ENCODE results near the gene TXNRD2.
"Not testable (repeated sequence)": the region's sequence is repeated elsewhere in the genome, so short reads cannot be mapped to it uniquely, and the experiment has no call there.

The TXNRD2 gene

GRCh38 chr22:19886605-19887255, 54.9 kb downstream of the TXNRD2 start:
- no peak for DNase-seq

DNA sequence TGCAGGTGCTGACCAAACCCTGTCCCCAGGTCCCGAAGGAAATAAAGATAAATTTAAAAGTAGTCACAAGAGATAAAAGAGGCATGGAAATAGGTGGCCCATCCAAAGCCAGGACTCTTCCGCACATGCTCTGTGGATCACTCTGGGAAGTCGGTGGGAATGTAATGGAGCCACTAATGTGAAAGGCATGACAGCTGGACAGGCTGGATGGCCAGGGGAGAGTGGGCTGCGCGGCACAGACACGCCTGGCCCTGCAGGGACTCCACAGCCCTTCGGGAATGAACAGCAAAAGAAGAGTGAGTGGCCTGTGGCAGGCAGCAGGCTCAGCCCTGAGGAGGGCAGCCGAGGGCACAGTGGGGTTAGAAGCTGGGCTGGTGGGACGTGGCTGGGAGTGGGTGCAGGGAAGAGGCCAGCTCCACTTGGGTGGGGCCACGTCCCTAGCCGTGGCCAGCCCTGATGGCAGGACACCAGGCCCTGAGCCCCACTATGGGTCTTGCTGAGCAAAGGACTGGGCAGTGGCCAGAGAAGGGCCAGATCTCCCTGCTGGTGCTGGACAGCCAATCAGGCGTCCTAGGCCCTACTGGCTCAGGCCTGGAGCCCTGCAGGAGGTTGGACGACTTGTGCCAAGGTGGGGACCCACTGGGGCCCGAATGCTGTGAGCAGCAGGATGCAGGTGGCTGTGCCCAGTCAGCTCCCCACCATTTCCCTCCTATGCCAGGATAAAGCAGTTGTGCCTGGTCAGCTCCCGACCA, 55.6 kb downstream of the TXNRD2 start:
- no peak for DNase-seq

- DNase-seq: no peak
Observed at GRCh38 chr22:19884954-19885751, 56.5 kb downstream of the TXNRD2 start.

DNA sequence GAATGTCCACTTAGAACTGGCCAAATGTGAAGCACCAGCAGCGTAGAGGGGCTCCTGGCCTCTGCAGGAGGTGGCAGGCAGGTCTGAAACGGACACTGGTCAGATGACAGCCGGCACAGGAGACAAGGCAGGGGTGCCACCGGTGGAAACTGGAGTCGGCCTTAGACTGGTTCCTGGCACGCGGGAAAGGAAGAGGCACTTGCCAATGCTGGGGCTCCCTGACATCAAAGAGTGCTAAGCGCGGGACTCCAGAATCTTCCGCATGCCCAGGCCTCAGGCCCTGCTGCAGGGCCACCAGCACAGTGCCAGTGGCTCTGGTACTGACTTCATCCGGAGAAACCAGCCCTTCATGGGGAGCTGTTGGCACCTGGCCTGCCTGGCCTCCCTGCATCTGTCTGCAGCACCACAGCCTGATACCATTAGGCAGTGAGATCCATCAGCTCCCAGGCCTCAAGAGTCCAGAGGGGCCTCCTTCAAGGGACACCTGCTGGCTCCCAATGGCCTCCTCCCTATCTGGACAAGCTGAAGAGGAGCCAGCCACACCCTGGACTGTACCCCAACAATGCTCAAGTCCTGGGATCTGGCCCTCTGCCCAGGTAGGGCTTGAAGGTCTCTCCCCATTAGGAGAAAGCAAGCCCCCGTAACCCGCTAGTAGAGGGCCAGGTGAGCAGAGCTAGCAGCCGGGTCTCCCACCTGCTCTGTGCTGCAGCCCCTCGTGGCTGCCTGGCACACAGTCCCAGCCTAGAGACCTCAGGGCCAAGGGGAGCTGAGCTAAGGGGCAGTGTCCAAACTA, 57.3 kb downstream of the TXNRD2 start:
- DNase-seq: no peak

DNA sequence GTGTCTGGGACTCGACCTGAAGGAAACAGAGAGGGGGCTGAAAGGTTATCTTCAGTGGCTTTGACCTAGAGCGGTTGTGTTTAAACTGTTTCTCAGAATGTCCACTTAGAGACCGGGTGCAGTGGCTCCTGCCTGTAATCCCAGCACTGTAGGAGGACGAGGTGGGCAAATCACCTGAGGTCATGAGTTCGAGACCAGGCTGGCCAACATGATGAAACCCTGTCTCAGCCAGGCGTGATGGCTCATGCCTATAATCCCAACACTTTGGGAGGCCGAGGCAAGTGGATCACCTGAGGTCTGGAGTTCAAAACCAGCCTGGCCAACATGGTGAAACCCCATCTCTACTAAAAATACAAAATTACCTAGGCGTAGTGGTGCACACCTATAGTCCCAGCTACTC, 58.2 kb downstream of the TXNRD2 start:
- not testable (repeated sequence) for DNase-seq

DNA sequence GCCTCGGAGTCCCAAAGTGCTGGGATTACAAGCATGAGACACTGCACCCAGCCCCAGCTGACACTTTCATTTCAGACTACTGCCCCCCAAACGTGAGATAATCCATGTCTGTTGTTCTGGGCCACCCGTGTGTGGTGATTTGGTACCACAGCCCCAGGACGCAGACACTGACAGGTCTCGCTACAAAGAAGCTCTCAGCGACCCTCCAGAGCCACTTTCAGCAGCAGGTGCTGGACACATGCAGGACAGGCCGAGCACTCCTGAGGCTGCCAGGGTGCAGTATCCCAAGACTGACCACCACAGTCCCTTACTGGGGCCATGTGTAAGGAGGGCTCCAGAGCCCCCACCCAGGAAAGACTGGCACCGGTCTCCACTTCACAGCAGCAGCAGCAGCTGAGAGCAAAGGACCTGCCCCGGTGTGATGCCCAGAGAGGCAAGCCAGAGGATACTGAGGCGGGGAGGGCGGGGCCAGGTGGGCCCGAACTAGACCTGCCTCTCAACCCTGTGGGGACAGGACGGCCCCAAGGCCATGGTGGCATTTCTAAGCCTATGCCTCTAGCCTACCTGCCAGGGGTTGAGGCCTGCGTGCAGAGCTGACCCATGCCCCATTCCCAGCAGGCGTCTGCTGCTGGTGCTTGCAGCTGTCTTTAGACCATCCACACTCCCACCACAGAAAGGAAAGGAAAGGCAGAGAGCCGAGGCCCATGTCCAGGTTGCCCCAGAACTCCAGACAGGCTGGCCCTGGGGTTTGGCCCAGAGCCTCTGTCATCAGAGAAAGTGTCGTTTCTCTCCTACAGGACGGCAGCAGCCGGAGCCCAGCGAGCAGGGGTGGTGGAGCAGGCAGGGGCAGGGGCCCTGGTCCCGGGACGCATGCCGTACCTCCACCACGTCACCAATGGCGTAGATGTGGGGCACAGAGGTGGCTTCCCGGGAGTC, 58.9 kb downstream of the TXNRD2 start:
- DNase-seq: no peak

- no peak for DNase-seq
Observed at GRCh38 chr22:19880786-19881569, 60.6 kb downstream of the TXNRD2 start.

DNA sequence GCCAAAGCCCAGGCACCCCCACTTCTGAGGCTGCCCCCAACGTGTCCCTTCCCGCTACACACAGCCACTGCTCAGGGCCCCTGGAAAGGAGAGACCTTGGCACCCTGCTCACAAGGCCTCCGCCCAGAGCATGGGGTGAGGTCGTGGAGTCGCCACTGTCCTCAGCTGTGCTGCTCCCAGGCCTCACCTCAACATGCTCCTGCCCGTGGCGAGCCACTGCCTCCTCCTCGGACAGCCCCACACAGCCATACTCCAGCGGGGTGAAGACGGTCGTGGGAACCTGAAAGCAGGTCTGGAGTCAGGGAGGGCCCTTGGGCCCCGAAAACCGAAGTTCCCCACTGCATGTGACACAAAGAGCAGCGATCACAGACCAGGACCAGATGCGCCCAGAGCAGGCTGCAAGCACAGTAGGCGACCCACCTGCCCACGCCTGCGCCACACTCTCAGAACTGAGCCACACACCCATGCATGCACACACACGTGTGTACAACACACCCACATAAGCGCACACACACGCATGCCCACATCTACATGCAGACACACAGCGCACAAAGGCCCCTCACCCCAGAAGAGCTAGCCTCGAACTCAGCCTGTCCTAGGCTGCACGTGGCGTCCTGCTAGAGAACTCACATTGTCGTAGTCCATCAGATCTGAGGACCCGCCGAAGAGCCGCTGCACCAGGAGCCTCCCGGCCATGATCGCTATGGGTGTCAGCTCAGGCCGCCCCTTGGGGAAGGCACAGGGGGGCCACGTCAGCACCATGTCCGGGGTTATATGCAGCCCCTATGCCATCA, 61.4 kb downstream of the TXNRD2 start:
- peak in 1 of 2 experiments; percentile 11 for DNase-seq

- no peak for DNase-seq
Observed at GRCh38 chr22:19879643-19879991, 62.0 kb downstream of the TXNRD2 start.

DNA sequence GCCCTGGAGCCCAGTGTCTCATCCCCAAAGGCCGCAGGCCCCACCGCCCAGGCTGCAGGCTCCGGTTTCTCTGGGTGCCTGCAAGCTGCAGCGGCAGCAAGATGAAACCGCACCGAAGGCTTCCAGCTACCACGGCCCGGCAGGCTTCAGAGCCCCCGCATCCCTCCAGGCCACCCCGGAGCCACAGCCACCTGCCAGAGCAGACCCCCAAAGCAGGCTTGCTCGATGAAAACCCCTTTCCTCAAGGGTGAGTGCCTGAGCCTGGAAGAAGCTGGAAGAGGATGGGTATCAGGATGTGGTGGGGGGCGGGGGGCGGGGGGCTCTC, 62.4 kb downstream of the TXNRD2 start:
- DNase-seq: no peak

- peak in 1 of 2 experiments; percentile 12 for DNase-seq
Observed at GRCh38 chr22:19878461-19879245, 63.0 kb downstream of the TXNRD2 start.

- peak in 1 of 2 experiments; percentile 8 for DNase-seq
Observed at GRCh38 chr22:19877626-19878339, 63.8 kb downstream of the TXNRD2 start.

DNA sequence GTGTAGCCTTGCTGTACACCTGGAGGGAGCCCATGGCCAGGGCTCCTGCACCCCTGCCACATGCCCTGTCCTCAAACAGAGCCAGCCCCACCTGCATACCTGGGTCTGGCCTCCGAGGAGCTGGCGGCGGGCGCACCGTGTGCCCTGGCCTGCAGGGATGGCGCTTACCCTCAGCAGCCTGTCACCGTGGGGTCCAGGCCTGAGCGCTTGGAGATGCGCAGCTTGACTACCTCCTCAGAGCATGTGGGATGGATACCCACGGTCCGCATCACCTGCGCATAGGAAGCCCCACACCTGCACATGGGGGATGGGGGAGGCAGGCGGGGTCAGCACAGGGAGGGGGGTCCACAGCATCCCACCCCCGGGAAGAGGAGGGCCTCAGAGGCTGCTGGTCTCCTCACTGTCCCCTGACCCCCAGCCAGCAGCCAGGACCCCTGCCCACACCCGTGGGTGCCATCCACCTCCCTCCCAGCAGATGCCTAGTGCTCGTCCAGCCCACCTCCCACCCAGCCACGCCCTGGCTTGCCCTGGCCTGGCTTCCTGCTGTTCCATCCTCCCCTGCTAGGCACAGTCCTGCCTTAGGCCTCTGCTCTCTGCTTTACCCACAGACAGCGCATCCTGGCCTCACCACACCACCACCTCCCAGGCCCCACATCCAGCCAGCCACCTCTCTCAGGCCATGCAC, 64.5 kb downstream of the TXNRD2 start:
- DNase-seq: peak in 1 of 2 experiments; percentile 10

- DNase-seq: peak in 1 of 2 experiments; percentile 14
Observed at GRCh38 chr22:19876314-19876940, 65.2 kb downstream of the TXNRD2 start.

DNA sequence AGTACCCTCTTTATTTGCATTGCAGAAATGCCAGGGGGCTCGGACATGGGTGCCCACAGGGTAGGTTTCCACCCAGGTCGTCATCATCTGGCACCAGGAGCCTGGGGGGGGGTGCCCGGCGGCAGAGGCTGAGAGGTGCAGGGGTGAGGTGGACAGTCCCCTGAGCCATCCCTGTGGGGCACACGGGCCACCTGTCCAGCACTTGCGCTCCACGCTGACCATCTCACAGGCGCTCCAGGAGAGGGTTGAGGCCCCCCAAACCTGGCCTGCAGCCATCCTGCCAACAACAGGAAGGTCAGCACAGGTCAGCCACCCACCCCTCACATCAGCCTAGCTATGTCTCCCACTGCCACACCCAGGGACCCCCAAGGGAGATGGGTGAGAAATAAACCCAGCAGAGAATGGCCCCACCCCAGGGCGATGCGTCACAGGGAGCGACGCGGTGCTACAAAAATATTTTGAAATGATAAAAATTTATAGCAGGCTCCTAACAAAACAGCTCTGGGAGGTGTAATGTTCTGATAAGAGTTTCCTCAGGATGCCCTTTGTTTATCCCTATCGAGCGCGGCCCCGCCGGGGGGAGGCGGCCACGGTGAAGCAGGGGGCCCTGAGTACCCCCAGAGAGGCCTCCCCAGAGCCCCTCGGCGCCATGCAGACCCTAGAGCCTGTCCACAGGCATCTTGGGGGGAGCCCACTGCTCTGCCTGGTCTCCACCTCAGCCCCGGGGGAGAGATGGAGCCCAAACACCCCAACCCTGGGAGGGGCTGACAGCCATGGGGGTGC, 65.9 kb downstream of the TXNRD2 start:
- peak in 1 of 2 experiments; percentile 12 for DNase-seq

GRCh38 chr22:19875061-19875530, 66.5 kb downstream of the TXNRD2 start:
- no peak for DNase-seq
